Activated naive CD8-positive, alpha-beta T cell treated with anti-CD3 and anti-CD28 coated beads, Interleukin-2, amount 10 ng/mL, durations not matched to agents 7 days and 5 days (primary cell): ENCODE measurements around the gene KLF6. TPM values are rescaled to one million over a fixed set of nuclear protein-coding genes. Genes with fewer than 3 reads are reported as not detected.
"Not testable (repeated sequence)": the region's sequence is repeated elsewhere in the genome, so short reads cannot be mapped to it uniquely, and the experiment has no call there.

Experiments used
- ATAC-seq: fragments of 150-1000 bp; cut with Tn5 transposase; one replicate; pipeline ENCODE4 v1.10.0; 2021; ENCODE audit warnings: low read depth, moderate library complexity
- POLR2A ChIA-PET: fragments of 350-600 bp; sonication (Branson Sonifier 250); formaldehyde crosslinking; loops from one replicate; lab custom pipeline; 2021; ENCODE audit warnings: antibody characterized with exemption; lab: Charles Lee
- DNase-seq: peaks from one replicate; pipeline ENCODE4 v3.0.0; 2021
- H3K27ac Mint-ChIP-seq: one replicate; pipeline ENCODE4 v1.8.0; 2022; ENCODE audit warnings: mild to moderate bottlenecking, mixed read lengths
- H3K27me3 Mint-ChIP-seq: one replicate; pipeline ENCODE4 v1.8.0; 2022; ENCODE audit warnings: mild to moderate bottlenecking, moderate library complexity, mixed read lengths
- H3K36me3 Mint-ChIP-seq: one replicate; pipeline ENCODE4 v1.8.0; 2021; ENCODE audit warnings: mild to moderate bottlenecking, mixed read lengths
- H3K4me1 Mint-ChIP-seq: one replicate; pipeline ENCODE4 v1.8.0; 2021; ENCODE audit warnings: mixed read lengths
- H3K4me3 Mint-ChIP-seq: one replicate; pipeline ENCODE4 v1.8.0; 2022; ENCODE audit warnings: mild to moderate bottlenecking, moderate library complexity, mixed read lengths
- H3K9me3 Mint-ChIP-seq: one replicate; pipeline ENCODE4 v1.8.0; 2021; ENCODE audit warnings: mixed read lengths
- total RNA-seq, 2 experiments: library from RNA; stranded (reverse); gene quantifications; one replicate each; pipeline ENCODE4 v1.2.3, GENCODE V29; 2021

Gene KLF6
- total RNA-seq, 2 experiments from 2014 or later: 350 to 352 TPM

DNA sequence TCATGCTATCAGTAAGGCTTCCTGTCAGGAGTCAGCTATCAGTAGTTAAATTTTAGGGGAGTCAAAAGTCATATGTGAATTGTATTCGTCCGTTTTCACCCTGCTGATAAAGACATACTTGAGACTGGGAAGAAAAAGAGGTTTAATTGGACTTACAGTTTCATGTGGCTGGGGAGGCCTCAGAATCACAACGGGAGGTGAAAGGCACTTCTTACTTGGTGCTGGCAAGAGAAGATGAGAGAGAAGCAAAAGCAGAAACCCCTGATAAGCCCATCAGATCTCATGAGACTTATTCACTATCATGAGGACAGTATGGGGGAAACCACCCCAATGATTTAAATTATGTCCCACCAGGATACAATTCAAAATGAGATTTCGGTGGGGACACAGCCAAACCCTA, 47.1 kb downstream of the KLF6 start:
- POLR2A ChIA-PET: no interaction called here
- ATAC-seq (no peak), DNase-seq (no peak)
- Mint-ChIP-seq H3K27ac (no peak overlapping the region), H3K36me3 (no peaks in the 10 kb centered on the region), H3K4me1 (peaks cover 12% of the 10 kb centered on the region), H3K27me3 (no peaks in the 10 kb centered on the region), H3K9me3 (no peaks in the 10 kb centered on the region), H3K4me3 (no peak overlapping the region)

DNA sequence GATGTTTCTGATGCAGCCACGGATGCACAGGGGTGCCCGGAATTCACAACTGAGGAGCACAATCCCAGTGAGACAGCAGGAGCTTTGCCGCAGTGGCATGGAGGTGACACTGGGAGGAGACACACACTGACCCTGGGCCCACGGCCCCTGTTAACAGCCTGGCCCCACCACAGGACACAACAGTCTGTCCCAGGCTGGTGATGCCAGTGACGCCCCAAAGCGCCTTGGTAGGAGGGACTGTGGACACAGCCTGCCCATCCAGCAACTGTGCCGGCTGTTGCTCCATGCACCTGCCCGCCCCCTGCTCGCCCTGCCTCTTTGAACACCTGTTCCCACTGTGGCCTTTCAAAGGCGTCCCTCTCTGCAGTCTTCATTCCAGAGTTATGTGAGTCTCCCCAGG, 49.8 kb downstream of the KLF6 start:
- Mint-ChIP-seq H3K9me3 (peaks cover 5% of the 10 kb centered on the region), H3K27ac (no peak overlapping the region), H3K36me3 (peaks cover 4% of the 10 kb centered on the region), H3K27me3 (no peaks in the 10 kb centered on the region), H3K4me3 (no peak overlapping the region), H3K4me1 (peaks cover 5% of the 10 kb centered on the region)
- ATAC-seq (no peak), DNase-seq (no peak)
- POLR2A ChIA-PET: no interaction called here

DNA sequence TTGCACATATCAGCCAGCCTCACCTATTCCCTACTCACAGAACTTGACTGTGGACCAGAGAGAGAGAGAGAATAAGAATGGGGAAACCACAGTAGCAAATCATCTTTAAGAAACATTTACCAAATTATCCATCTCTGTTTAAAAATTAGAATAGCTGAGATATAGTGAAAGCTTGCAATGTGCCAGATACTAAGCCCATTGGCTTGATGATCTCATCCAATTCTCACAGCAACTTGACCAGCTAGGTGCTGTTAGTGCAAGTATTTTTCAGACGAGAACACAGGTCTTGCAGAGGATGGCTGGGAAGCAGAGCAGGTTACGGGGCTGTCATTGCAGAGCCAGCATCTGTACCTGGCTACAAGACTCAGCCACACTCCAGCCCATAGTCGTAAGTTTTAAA, 50.9 kb downstream of the KLF6 start:
- H3K9me3 Mint-ChIP-seq: peaks cover 5% of the 10 kb centered on the region
- ATAC-seq (no peak), DNase-seq (no peak)
- no peaks in the 10 kb centered on the region for H3K27me3 Mint-ChIP-seq
- no peak overlapping the region for H3K4me3 Mint-ChIP-seq
- peaks cover 4% of the 10 kb centered on the region for H3K36me3 Mint-ChIP-seq
- peak overlapping the region; percentile 12 for H3K27ac Mint-ChIP-seq
- peaks cover 1% of the 10 kb centered on the region for H3K4me1 Mint-ChIP-seq
- POLR2A ChIA-PET: no interaction called here

DNA sequence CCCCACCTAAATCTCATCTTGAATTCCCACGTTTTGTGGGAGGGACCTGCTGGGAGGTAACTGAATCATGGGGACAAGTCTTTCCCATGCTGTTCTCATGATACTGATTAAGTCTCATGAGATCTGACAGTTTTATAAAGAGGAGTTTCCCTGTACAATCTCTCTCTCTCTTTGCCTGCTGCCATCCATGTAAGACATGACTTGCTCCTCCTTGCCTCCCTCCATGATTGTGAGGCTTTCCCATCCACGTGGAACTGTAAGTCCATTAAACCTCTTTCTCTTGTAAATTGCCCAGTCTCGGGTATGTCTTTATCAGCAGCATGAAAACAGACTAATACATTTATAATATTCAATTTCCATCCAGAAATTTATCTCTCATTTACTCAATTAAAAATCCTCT, 52.8 kb downstream of the KLF6 start:
- H3K36me3 Mint-ChIP-seq, H3K27ac Mint-ChIP-seq, H3K9me3 Mint-ChIP-seq, ATAC-seq, H3K4me1 Mint-ChIP-seq, H3K27me3 Mint-ChIP-seq, H3K4me3 Mint-ChIP-seq, POLR2A ChIA-PET, DNase-seq: not testable (repeated sequence)

DNA sequence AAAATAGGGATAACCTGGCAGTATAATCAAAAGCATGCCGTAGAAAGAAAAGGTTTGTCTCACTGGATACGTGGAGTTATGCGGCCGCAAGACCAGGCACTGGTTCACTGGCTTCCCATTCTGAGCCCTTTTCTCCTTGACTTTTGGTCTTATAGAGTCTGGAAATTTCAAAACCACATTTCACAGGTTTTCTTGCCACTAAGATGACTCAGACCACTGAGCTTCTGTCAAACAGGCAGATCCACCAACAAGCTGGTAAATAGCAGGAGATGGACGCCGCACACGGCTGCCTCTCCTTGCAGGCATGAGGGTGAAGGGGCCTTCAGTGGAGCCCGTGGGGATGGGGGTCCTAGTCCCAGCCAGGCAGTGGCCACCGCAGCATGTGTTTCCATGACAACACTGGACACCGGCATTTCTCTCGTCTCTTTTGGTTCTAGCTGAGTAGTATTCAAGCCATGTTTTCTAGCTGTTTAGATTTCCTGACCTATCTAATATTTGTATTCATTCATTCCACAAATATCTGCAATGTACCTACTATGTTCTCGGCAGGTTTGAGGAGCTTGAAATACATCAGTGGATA, 55.5 kb downstream of the KLF6 start:
- Mint-ChIP-seq H3K4me3 (no peak overlapping the region), H3K4me1 (no peaks in the 10 kb centered on the region), H3K9me3 (peaks cover 5% of the 10 kb centered on the region), H3K36me3 (peaks cover 4% of the 10 kb centered on the region), H3K27me3 (peaks cover 20% of the 10 kb centered on the region), H3K27ac (no peak overlapping the region)
- POLR2A ChIA-PET: no interaction called here
- no peak for DNase-seq
- ATAC-seq: no peak

DNA sequence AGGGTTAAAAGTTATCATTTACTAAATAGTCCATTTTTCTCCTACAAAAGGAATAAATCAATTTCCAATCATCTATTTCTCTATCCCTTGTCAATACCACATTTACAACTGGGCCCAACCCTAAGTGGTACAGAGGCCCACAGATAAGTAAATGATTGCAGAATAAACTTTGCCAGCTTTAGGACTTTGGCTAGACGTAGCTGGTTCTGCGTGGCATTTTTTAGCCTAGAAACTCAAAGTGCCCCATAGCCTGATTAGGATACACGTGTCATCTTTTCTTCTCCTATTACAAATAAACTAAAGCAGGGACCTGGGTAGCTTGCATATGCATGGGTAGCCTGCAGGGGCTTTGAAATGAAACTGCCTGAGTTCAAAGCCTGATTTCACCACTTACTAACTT, 56.4 kb downstream of the KLF6 start:
- Mint-ChIP-seq H3K27me3 (peaks cover 25% of the 10 kb centered on the region), H3K4me3 (no peak overlapping the region), H3K4me1 (no peaks in the 10 kb centered on the region), H3K36me3 (peaks cover 4% of the 10 kb centered on the region), H3K27ac (no peak overlapping the region), H3K9me3 (peaks cover 5% of the 10 kb centered on the region)
- ATAC-seq (no peak), DNase-seq (no peak)
- POLR2A ChIA-PET: no interaction called here

DNA sequence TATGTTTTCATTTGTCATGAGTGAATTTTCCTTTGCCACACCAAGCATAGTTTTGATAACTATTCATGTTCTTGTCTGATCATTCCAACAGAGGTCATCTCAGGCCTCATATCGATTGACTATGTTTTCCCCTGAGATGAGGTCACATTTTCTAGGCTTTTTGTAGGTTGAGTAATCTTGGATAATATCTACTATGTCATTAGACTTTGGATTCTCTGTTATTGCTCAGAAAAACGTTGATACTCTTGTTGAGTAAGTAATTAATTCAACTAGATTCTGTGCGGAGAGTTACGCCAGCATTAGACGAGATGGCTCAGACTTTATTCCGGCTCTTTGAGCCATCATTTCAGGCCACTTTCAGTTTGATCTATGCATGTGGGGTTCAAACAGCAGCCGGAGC, 57.7 kb downstream of the KLF6 start:
- Mint-ChIP-seq H3K36me3 (peaks cover 1% of the 10 kb centered on the region), H3K9me3 (peaks cover 3% of the 10 kb centered on the region), H3K27me3 (peaks cover 25% of the 10 kb centered on the region), H3K4me1 (no peaks in the 10 kb centered on the region), H3K27ac (no peak overlapping the region), H3K4me3 (no peak overlapping the region)
- no peak for ATAC-seq
- POLR2A ChIA-PET: no interaction called here
- no peak for DNase-seq
